RWPE2 (cell line): ENCODE results near the gene IGDCC3.

Experiments used
- ATAC-seq: fragments of 200-7000 bp; cut with Tn5 transposase; 3 replicates; pipeline ENCODE4 v1.9.1; 2021; ENCODE audit warnings: low read depth
- DNase-seq: peaks from one replicate; pipeline ENCODE4 v3.0.0-alpha.2; 2020; ENCODE audit warnings: low spot score
- H3K27ac ChIP-seq: fragments of 450-650 bp; 2 replicates; pipeline ENCODE4 v1.5.1; 2017; ENCODE audit warnings: mild to moderate bottlenecking; ENCODE audit not compliant: poor library complexity, severe bottlenecking
- H3K27me3 ChIP-seq: fragments of 250-450 bp; sonication (Bioruptor Pico); 2 replicates; pipeline ENCODE4 v1.5.1; 2021; ENCODE audit warnings: mild to moderate bottlenecking, moderate library complexity; ENCODE audit not compliant: insufficient read depth, poor library complexity, severe bottlenecking
- H3K36me3 ChIP-seq: fragments of 250-450 bp; sonication (Bioruptor Pico); 2 replicates; pipeline ENCODE4 v1.5.1; 2020; ENCODE audit warnings: low read depth, mild to moderate bottlenecking, moderate library complexity
- H3K4me1 ChIP-seq: fragments of 250-450 bp; sonication (Bioruptor Pico); 2 replicates; pipeline ENCODE4 v1.5.1; 2021; ENCODE audit warnings: mild to moderate bottlenecking, moderate library complexity; ENCODE audit not compliant: insufficient read depth, poor library complexity, severe bottlenecking
- H3K4me3 ChIP-seq: fragments of 250-450 bp; sonication (Bioruptor Pico); 2 replicates; pipeline ENCODE4 v1.5.1; 2021; ENCODE audit warnings: mild to moderate bottlenecking, moderate library complexity; ENCODE audit not compliant: severe bottlenecking
- H3K9me3 ChIP-seq: fragments of 250-450 bp; sonication (Bioruptor Pico); 2 replicates; pipeline ENCODE4 v1.5.1; 2021; ENCODE audit warnings: mild to moderate bottlenecking, moderate library complexity; ENCODE audit not compliant: severe bottlenecking
- TF ChIP-seq, protein P1 (sequence below): fragments of 450-650 bp; IDR thresholded peaks from one replicate; pipeline ENCODE4 v1.5.1; 2017; ENCODE audit warnings: mild to moderate bottlenecking, moderate library complexity; ENCODE audit not compliant: poor library complexity, severe bottlenecking

Gene IGDCC3

DNA sequence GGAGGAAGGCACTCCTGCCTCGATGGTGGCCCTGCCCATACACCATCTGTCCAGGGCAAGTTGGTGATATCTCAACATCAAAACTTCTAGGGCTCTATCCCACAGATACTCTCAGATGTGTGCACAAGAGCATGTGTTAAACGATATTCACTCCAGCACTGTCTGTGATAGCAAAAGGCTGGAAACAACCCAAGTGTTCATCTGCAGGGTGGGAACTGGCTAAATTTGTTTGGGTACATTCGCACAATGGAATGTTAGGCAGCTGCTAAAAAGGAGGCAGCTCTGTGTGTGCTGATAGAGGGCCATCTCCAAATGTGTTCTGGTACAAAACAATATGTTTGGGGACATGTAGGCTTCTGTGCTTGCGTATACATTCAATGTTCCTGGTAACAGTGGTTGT is 25.2 kb upstream of the IGDCC3 start:
- Histone ChIP-seq H3K4me3 (no peak overlapping the region), H3K27ac (no peak overlapping the region), H3K27me3 (peaks cover 15% of the 10 kb centered on the region), H3K36me3 (no peaks in the 10 kb centered on the region), H3K9me3 (no peaks in the 10 kb centered on the region), H3K4me1 (no peaks in the 10 kb centered on the region)
- TF ChIP-seq, protein P1, sequence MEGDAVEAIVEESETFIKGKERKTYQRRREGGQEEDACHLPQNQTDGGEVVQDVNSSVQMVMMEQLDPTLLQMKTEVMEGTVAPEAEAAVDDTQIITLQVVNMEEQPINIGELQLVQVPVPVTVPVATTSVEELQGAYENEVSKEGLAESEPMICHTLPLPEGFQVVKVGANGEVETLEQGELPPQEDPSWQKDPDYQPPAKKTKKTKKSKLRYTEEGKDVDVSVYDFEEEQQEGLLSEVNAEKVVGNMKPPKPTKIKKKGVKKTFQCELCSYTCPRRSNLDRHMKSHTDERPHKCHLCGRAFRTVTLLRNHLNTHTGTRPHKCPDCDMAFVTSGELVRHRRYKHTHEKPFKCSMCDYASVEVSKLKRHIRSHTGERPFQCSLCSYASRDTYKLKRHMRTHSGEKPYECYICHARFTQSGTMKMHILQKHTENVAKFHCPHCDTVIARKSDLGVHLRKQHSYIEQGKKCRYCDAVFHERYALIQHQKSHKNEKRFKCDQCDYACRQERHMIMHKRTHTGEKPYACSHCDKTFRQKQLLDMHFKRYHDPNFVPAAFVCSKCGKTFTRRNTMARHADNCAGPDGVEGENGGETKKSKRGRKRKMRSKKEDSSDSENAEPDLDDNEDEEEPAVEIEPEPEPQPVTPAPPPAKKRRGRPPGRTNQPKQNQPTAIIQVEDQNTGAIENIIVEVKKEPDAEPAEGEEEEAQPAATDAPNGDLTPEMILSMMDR, result no peak
- ATAC-seq (no peak), DNase-seq (no peak)

DNA sequence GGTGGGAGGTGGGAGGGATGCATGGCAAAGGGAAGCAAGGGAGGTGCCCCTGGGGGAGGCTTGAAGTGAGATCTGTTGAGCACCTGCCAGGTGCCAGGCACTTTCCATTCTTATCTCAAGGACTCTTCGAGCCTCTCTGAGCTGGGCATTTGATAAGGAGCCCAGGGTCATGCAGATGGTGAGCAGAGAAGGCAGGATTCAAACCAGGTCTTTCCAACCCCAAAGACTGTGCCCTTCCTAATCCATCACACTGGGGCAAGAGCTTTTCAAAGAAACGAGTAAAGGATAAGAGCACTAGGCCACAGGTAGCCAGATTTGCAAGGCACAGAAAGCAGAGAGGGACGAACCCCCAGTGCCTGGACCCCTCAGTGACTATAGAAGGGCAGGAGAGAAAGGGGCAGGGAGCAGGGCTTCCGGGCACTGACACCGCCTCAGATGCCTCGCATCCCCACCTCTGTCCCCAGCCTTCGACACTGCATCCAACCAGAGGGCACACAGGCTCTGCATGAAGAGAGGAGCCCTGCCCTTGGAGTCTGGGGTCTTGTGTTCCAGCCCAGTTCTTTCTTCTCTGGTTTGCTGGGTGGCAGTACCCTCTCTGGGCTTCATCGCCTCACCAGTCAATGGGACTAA is 23.9 kb upstream of the IGDCC3 start:
- no peak overlapping the region for H3K27ac ChIP-seq
- no peak; the same call in 2 of the 3 replicates for ATAC-seq
- no peak overlapping the region for H3K4me3 ChIP-seq
- H3K27me3 ChIP-seq, result peaks cover 27% of the 10 kb centered on the region
- H3K4me1 ChIP-seq, result no peaks in the 10 kb centered on the region
- H3K9me3 ChIP-seq, result no peaks in the 10 kb centered on the region
- TF ChIP-seq, protein P1, result peak; percentile 2
- no peak for DNase-seq
- no peaks in the 10 kb centered on the region for H3K36me3 ChIP-seq

DNA sequence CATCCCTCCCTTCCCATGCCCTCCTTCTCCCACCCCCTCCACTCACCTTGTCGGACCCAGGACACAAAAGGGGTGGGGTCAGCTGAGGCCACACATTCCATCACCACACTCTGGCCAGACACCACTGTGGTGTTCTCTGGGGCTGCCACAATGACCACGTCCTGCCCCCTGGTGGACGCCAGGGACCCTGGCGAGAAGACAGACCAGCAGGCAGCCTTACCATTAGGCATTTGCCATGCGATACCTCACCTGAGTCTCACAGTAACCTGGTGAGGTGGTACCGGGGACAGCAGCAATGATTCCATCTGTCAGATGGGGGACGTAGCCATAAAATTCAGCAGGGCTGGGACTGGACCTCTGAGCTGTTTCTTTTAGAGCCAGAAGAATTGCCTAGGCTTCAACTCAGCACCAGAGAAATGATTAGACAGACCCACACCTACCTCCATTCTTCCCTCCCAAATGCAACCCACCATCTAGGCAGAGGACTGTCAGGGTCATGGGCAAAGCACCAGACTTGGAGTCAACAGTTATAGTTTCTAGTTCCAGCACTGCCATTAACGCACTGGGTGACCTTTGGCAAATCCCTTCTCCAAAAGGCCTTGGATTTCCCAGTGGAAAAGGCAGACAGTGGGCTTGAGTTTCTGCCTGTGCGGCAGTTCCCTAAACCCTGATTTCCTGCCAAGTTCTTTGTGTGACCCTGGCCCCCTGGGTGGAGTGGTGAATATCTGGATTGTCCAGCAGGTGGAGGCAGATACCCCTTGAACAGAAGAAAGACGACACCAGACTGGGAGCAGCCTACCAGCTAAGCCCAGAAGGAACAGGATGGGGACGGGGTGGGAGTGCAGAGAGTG is 23.2 kb upstream of the IGDCC3 start:
- Histone ChIP-seq H3K4me1 (no peaks in the 10 kb centered on the region), H3K4me3 (no peak overlapping the region), H3K36me3 (no peaks in the 10 kb centered on the region), H3K9me3 (no peaks in the 10 kb centered on the region), H3K27me3 (peaks cover 34% of the 10 kb centered on the region), H3K27ac (no peak overlapping the region)
- ATAC-seq (peak; percentile 75), DNase-seq (no peak)
- TF ChIP-seq, protein P1, result peak; percentile 94

DNA sequence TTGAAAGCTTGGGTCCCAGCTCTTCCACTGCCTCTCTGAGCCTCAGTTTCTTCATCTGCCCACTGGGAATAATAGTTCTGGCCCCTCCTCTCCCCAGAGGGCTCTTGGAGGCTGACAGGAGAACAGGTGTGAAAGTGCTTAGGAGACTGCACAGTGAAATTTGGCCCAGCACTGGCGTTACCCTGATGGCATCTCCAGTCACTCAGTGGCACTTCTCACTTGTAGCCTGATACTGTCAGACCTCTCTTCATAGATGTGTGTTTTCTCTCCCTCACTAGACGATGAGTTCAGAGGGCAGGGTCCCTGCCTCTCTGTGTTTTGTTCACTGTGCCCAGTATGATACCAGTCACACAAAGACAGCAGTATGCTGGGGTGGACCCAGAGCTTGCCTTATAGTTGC is 22.2 kb upstream of the IGDCC3 start:
- no peak overlapping the region for H3K4me3 ChIP-seq
- peaks cover 42% of the 10 kb centered on the region for H3K27me3 ChIP-seq
- H3K9me3 ChIP-seq, result no peaks in the 10 kb centered on the region
- H3K36me3 ChIP-seq, result no peaks in the 10 kb centered on the region
- H3K4me1 ChIP-seq, result no peaks in the 10 kb centered on the region
- ATAC-seq (no peak), DNase-seq (no peak)
- no peak overlapping the region for H3K27ac ChIP-seq
- TF ChIP-seq, protein P1, result no peak
